Measurements from ENCODE around the gene ATP6V1B1.

ATP6V1B1 gene

GRCh38 chr2:70903641-70904340, 31.9 kb upstream of the ATP6V1B1 start:
- H3F3A ChIP-seq (ENCODE audit: control insufficient read depth, insufficient read depth) = no peaks in the 10 kb centered on the region
- no peak overlapping the region for H3K4me2 ChIP-seq (ENCODE audit: low read length)
- H3K4me3 ChIP-seq (ENCODE audit: low read length) = no peak overlapping the region
- no peaks in the 10 kb centered on the region for H3K79me2 ChIP-seq (ENCODE audit: control insufficient read depth, low read length)
- no peaks in the 10 kb centered on the region for H3K9me3 ChIP-seq (ENCODE audit: control insufficient read depth, insufficient read depth, low read length)
- no peak overlapping the region for H3K27ac ChIP-seq (ENCODE audit: low read depth, low read length)
- H4K20me1 ChIP-seq (ENCODE audit: control insufficient read depth, insufficient read depth, low read depth, low read length) = no peaks in the 10 kb centered on the region
- TF ChIP-seq EZH2phosphoT487 (IDR thresholded peaks at IDR 0.05; ENCODE audit: borderline replicate concordance, low read length) (no peak), CTCF (IDR thresholded peaks at IDR 0.05; ENCODE audit: low read depth, low read length, poor library complexity, severe bottlenecking) (no peak)
- H3K4me1 ChIP-seq (ENCODE audit: control insufficient read depth, low read length) = no peaks in the 10 kb centered on the region
- no peaks in the 10 kb centered on the region for H3K36me3 ChIP-seq (ENCODE audit: control insufficient read depth, low read length)
- no peaks in the 10 kb centered on the region for H3K9me2 ChIP-seq (replicated peaks; ENCODE audit: control insufficient read depth, low read length)
- H3K27me3 ChIP-seq (ENCODE audit: control insufficient read depth, low read length) = peaks cover 37% of the 10 kb centered on the region

GRCh38 chr2:70904371-70905216, 31.1 kb upstream of the ATP6V1B1 start:
- no peak overlapping the region for H3K4me2 ChIP-seq (ENCODE audit: low read length)
- no peaks in the 10 kb centered on the region for H3K9me3 ChIP-seq (ENCODE audit: control insufficient read depth, insufficient read depth, low read length)
- no peaks in the 10 kb centered on the region for H3F3A ChIP-seq (ENCODE audit: control insufficient read depth, insufficient read depth)
- H3K27ac ChIP-seq (ENCODE audit: low read depth, low read length) = no peak overlapping the region
- no peaks in the 10 kb centered on the region for H3K4me1 ChIP-seq (ENCODE audit: control insufficient read depth, low read length)
- no peak overlapping the region for H3K4me3 ChIP-seq (ENCODE audit: low read length)
- no peaks in the 10 kb centered on the region for H4K20me1 ChIP-seq (ENCODE audit: control insufficient read depth, insufficient read depth, low read depth, low read length)
- H3K9me2 ChIP-seq (replicated peaks; ENCODE audit: control insufficient read depth, low read length) = no peaks in the 10 kb centered on the region
- no peaks in the 10 kb centered on the region for H3K79me2 ChIP-seq (ENCODE audit: control insufficient read depth, low read length)
- H3K27me3 ChIP-seq (ENCODE audit: control insufficient read depth, low read length) = peaks cover 30% of the 10 kb centered on the region
- no peaks in the 10 kb centered on the region for H3K36me3 ChIP-seq (ENCODE audit: control insufficient read depth, low read length)
- no peak for TF ChIP-seq EZH2phosphoT487 (IDR thresholded peaks at IDR 0.05; ENCODE audit: borderline replicate concordance, low read length)
- no peak for TF ChIP-seq CTCF (IDR thresholded peaks at IDR 0.05; ENCODE audit: low read depth, low read length, poor library complexity, severe bottlenecking)

- H3K4me3 ChIP-seq (ENCODE audit: low read length) = no peak overlapping the region
- no peaks in the 10 kb centered on the region for H3F3A ChIP-seq (ENCODE audit: control insufficient read depth, insufficient read depth)
- no peaks in the 10 kb centered on the region for H3K9me3 ChIP-seq (ENCODE audit: control insufficient read depth, insufficient read depth, low read length)
- H3K27ac ChIP-seq (ENCODE audit: low read depth, low read length) = no peak overlapping the region
- H4K20me1 ChIP-seq (ENCODE audit: control insufficient read depth, insufficient read depth, low read depth, low read length) = no peaks in the 10 kb centered on the region
- H3K4me1 ChIP-seq (ENCODE audit: control insufficient read depth, low read length) = no peaks in the 10 kb centered on the region
- no peaks in the 10 kb centered on the region for H3K9me2 ChIP-seq (replicated peaks; ENCODE audit: control insufficient read depth, low read length)
- peaks cover 32% of the 10 kb centered on the region for H3K27me3 ChIP-seq (ENCODE audit: control insufficient read depth, low read length)
- H3K79me2 ChIP-seq (ENCODE audit: control insufficient read depth, low read length) = no peaks in the 10 kb centered on the region
- TF ChIP-seq CTCF (IDR thresholded peaks at IDR 0.05; ENCODE audit: low read depth, low read length, poor library complexity, severe bottlenecking) (no peak), EZH2phosphoT487 (IDR thresholded peaks at IDR 0.05; ENCODE audit: borderline replicate concordance, low read length) (no peak)
- no peaks in the 10 kb centered on the region for H3K36me3 ChIP-seq (ENCODE audit: control insufficient read depth, low read length)
- H3K4me2 ChIP-seq (ENCODE audit: low read length) = no peak overlapping the region
Measured at GRCh38 chr2:70905443-70906421, 30.0 kb upstream of the ATP6V1B1 start.

Measured in DOHH2 (cell line).